Fibroblast of skin of left quadriceps (primary cell): ENCODE results near the gene CANT1.

Experiments used
- DNase-seq, 2 experiments: peaks; one replicate each; pipeline ENCODE4 v3.0.0-alpha.2; 2013; ENCODE audit warnings: low read depth in 2 of 2

Gene CANT1

DNA sequence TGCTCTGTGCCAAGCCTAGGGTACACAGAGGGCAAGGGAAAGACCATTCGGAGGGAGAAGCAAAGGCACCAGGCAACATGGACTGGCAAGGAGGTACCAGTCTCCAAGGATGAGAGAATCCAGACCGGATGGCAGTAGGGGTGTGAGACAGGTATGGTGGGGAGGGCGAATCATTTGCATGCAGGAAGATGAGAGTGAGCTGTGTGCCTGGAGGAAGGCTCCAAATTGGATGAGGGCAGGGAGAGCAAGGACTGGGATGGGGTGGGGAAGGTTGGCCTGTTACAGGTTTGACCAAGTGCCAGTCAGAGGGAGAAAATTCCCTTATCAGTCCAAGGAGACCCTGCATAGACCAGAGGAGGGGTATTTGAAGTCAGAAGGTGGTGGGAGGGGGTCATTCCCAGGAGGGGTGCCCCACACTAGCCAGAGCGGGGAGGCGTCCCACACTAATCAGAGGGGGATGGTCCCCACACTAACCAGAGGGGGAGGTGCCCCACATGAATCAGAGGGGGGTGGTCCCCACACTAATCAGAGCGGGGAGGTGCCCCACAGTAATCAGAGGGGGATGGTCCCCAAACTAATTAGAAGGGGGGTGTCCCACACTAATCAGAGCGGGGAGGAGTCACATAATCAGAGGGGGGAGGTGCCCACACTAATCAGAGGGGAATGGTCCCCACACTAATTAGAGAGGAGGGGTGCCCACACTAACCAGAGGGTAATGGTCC lies 737 bp downstream of the CANT1 start:
- no peak for DNase-seq

DNA sequence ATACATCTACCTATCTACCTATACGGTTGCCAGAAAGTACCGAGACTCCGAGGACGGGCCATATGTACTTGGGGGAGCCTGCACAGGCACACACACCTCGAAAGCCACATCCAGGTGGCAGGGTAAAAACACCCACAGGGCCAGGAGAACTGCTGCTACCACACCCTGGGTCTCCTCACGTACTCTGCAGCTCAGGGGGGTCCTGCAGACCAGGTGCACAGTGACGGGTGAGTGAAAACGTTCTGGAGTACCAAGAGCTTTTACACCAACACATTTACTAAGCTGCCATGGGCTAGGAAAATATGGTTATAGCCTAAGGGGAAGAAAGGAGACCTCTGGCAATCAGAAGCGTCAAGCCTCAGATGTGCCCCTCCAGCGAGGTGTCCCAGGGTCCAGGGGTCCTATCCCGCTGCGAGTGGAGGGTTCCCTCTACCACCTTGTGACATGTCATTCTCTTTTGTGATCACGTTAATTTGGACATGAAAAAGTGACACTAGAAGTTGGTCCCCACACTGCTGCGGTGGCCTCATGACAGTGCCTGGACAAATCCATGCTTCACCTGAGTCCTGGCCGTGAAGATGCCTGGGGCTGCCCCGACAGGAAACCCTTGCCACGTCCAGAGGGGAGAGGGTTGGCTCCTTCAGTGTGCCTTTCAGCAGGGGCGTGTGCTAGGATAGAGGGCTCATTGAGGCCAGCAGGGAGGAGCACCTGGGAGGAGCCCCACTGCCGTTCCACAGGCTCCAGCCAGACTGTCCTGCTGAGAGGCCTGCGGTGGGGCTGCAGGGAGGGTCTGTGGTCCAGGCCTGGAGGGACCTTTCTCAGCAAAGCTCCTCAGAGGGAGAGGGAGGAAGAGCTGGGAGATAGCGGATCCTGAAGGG lies 1.8 kb downstream of the CANT1 start:
- DNase-seq, result no peak

DNA sequence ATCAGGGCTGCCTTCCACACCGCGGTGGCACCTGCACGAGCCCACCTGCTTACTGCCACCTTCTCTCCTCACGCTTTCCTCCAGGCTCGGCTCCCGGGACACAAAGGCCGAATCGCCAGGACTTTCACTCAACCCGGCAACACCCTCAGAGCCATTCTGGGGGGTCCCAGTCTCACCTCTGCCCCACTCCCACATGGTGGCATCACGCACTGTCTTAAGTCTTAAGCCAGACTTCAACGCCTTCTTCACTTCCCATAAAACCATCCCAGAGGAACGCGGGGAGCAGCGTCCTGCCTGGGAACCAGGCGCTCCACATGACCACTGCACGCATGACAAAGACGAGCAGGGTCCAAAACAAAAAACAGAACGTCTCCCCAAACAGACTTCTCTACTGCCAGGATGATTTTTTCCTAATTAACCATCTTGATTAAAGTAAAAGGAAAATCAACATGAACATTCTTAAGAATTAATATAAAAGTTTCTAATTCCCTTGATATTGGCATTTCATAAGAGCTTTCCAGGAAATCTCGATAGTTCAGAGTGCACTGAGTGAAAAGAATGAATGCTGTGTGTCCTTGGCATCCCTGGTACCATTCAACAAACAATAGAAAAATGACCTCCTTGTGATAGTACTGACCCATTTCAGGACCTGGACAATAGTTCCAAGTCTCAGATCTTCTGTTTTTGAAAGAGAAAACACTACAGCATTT lies 2.6 kb downstream of the CANT1 start:
- no peak for DNase-seq

DNA sequence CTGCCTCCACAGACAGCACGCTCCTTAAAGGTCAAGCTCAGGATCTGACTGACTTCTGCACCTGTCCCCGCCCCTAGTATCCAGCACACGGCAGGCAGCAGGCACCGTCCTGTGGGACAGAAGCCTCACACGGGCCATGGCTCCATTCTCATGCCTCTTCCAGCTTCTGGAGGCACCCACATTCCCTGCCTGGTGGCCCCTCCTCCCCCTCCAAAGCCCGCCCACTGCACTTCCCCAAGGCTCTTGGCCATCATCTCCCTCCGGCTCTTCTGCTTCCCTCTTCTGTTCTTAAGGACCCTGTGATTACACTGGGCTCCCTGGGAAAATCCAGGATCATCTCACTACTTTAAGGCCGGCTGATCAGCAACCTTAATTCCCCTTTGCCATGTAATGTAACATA lies 3.5 kb downstream of the CANT1 start:
- DNase-seq, result no peak

DNA sequence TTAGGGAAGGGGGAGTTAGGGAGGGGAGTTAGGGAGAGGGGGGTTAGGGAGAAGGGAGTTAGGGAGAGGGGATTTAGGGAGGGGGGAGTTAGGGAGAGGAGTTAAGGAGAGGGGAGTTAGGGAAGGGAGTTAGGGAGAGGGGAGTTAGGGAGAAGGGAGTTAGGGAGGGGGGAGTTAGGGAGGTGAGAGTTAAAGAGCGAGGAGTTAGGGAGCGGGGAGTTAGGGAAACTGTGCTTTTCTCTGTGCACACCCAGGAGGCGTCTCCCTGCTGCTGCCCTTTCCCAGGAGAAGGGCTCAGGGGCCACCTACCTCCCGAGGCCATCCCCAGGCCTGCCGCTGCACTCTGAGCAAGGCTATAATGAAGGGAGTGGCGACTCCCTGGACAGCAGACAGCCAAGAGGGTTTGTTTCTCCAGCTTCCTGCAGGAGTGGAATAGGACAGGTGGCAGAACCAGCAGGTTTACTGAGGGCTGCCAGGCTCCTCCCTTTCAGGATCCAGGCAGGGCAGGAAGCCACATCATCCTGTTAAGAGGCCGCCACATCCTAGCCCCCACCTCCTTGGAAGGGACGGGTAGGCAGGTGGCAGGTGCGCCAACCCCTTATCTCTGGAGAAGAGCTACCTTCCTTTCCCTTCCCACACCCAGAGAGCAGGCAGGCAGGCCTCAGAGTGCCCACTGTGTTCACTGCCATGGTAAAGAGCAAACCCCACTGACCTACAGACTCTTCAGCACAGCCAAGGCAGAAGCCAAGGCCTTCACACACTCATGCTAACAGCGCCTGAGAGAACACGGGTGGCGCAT lies 4.3 kb downstream of the CANT1 start:
- DNase-seq, result no peak

DNA sequence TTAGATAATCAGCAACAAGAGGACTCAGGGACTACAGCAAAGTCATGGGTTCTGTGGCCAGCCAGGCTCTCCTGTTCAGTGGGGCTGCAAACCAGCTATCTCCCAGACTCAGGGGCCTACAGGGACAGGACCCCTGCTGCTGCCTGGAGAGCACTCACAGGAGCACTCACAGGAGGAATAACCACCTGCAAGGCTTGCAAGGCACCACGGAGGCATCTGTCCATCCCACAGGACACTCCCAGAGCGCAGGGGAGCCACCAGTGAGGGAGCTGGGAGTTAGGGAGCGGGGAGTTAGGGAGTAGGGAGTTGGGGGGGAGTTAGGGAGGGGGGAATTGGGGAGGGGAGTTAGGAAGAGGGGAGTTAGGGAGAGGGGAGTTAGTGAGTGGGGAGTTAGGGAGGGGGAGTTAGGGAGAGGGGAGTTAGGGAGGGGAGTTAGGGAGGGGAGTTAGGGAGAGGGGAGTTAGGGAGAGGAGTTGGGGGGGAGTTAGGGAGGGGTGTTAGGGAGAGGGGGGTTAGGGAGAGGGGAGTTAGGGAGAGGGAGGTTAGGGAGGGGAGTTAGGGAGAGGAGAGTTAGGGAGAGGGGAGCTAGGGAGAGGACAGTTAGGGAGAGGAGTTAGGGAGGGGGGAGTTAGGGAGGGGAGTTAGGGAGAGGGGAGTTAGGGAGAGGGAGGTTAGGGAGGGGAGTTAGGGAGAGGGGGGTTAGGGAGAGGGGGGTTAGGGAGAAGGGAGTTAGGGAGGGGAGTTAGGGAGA lies 5.7 kb downstream of the CANT1 start:
- no peak for DNase-seq

DNA sequence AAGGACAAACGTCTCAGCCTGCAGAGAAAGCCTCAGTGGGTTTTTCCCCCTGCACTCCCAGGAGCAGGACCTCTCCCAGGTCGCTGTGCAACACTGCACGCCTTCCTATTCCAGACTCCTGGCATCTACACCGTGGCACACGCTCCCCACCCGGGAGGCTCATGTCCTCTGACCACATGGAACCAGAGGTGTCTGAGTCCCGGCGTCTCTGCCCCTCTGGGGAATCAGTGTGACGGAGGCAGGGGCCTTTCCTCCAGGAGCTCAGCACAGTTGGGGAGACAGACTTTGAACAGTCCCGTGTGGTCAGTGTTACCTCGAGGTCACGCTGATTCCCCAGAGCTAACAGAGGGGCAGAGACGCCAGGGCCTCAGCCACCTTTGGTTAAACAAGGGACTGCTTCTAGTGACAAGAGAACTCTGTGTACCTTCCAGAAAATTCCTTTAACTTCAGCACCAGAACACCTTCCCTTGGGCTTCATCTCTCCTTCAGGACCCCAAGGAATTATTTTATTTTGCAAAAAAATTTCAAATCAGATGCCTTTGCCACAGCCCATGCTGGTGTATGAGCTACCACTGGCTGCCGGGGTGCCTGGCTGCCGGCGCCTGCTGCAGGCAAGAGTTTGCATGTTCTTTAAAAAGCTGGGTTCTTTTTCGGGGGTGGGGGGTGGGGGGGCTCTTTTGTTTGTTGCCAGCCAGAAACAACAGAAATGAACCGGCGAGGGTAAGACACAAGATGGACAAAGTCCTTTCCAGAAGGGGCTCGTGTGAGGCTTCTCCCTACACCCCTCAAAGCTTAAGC lies 6.6 kb downstream of the CANT1 start:
- no peak for DNase-seq

DNA sequence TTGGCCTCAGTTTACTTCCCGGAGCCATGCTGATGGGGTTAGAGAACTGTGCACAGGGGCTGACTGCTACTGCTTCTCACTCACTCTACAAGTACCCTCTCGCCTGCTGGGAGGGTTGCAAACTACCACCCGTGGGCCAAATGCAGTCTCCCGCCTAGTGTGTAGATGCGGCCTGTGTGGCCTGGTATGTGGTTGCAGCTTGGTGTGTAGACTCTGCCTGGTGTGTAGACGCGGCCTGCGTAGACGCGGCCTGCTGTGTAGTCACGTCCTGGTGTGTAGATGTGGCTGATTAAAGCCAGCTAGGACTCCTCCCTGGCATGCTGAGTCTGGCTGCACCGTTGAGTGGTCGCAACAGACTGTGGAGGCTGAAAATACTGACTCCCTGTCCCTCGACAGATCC lies 7.3 kb downstream of the CANT1 start:
- DNase-seq, result no peak

DNA sequence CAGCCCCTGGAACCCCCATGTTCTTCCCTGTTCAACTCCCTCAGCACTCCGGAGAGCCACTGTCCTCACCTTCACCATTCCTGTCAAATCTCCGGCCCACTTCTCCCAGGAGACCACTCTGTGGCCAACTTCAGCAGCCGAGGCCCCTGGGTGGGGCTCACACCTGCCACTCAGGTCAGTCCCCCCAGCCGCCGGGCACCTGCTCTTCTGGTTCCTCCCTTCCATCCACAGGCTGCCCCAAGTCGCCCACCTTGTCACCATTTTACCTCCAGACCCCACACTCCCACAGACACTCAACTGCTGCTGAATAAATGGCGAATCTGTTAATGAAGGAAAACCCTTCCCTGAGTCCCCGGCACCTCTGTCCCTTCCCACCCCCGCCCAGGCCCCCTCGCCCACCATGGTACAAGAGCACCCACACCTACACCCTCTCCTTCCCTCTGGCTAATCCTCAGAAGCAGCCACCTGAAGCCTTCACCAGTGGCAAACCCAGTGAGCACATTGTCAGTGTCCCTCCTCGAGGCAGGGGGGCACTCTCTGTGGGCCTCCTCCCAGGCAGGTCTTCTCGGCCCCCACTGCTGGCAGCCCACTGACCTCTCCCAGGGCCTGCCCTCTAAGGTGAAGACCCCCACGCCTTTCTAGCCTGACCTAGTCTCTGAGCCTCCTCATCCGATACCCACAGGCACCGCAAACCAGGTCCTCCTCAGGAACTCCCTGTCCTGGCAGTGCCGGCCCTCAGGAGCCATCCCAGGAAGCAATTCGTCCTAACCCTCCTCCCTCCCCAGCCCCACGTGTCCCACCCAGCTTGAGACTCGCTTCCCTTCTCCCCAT lies 8.2 kb downstream of the CANT1 start:
- no peak for DNase-seq

DNA sequence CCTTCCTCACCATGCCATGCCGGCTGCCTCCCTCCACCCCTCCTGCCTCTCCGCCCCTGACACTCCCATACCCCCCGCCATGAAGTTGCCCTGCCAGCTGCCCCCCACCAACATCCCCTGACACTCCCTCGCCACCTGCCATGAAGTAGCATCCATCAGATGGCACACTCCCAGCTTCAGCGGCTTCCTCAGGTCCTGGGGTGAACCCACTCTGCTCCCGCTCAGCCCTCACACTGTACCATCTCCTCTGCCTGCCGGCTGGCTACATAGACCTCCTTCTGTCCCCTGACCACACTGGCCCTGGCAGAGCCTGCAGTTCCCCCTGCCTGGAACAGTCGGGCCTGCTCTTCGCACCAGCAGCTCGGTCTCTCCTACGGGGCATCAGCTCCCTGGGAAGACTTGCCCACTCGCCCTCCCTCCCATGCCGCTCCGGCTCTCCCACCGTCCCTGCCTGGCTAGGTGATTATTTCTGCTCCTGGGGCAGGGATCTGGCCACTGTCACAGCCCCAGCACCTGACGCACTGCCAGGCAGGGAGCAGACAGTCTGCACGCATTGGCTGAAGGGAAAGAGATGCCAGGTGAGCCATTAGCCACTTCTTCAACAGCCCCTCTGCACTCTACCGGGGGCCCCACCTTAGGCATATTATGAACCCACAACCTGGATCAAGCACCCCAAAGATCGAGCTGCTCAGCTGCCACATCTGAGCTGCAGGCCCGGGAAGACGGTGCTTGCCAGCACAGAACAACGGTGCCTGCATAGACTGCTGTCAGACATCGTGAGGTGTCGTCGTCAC lies 9.0 kb downstream of the CANT1 start:
- no peak for DNase-seq

DNA sequence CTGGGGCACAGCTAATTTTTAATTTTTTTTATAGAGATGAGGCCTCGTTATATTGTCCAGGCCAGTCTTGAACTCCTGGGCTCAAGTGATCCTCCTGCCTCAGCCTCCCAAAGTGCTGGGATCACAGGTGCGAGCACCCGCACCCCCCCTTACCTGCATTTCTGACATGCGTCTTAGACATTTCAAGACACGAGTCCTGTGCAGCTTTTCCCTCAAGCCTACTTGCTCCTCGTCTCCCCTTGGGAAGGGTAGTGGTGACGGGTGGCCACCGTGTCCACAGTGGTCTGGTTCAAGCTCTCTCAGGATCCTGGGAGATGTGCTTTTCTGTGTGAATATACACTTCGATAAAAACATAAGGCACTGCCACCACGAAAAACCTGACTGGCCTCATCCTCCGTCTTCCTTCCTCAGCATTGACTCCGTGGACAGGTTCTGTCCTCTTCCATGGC lies 9.6 kb downstream of the CANT1 start:
- DNase-seq, result no peak

DNA sequence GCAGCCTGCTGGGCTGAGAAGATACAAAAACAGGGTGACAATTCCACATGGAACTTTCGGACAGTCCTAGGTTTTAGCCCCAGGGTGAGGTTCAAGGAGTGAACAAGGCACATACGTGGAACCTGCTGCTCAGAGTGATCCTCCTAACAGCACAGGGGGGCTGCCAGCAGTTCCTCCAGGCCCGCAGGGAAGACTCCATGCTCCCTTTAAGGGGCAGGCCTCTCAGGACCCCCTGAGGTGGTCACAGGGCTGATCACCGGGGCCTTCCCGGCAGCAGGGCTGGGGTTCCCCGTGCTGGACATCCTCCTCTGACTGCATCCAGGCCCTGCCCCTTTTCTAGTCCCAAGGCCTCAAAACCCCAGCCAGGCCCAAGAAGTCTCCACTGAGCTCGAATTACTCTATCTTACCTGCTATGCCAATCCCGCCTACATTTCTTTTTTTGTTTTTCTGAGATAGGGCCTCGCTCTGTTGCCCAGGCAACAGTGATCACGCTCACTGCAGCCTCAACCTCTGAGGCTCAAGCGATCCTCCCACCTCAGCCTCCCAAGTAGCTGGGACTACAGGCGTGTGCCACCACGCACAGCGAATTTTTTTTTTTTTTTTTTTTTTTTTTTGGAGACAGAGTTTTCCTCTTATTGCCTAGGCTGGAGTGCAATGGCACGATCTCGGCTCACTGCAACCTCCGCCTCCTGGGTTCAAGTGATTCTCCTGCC lies 10.4 kb downstream of the CANT1 start:
- DNase-seq, result no peak

DNA sequence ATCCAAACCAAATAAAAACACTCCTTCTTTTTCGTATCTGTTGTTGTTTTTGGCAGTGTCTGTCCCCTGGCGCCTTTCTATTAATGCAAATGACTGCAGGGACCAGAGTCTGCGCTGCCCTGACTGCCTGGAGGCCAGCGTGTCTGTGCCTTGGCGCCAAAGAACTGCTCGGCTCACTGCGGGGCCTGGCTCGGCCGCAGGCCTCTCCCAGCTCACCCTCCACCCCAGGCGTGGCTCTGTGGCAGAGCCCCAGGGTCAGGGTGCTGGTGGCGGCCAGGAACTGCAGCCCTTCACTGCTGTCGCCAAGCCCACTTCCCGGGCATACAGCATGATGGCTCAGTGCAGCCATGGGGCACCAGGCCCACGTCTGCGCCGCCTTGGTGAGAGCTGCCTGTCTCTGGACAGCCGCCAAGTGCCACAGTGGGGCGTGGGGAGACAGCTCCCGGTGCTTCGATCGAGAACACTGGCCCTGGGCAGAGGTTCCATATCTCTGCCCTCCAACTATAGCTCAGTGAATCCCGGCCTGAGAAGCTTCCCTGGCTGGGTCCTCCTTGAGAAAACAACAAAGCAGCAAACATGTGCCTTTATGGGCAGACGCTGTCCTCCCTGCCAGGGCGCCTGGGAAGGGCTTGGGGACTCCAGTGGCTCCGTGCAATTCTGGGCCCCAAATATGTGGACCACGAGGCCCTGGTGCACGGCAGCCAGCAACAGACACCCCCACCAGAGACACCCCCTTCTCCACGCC lies 11.1 kb downstream of the CANT1 start:
- DNase-seq, result no peak

DNA sequence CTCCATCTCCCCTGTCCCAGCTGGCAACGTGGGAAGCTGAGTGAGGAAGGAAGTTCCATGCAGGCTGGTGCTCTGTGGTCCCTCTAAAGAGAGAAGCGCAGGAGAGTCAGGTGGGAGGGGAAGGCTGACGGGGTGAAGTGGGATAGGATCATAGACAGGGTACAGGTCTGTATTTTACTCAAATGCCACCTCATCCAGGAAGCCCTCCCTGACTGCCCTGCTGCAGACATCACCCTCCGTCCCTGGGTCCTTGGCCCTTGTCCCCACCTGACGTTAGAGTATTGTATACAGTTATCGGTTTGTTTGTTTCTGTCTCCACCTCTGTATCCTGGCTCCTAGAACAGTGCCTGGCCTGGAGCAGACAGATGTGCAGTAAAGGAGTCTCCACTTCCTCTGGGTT lies 11.7 kb downstream of the CANT1 start:
- DNase-seq, result no peak

DNA sequence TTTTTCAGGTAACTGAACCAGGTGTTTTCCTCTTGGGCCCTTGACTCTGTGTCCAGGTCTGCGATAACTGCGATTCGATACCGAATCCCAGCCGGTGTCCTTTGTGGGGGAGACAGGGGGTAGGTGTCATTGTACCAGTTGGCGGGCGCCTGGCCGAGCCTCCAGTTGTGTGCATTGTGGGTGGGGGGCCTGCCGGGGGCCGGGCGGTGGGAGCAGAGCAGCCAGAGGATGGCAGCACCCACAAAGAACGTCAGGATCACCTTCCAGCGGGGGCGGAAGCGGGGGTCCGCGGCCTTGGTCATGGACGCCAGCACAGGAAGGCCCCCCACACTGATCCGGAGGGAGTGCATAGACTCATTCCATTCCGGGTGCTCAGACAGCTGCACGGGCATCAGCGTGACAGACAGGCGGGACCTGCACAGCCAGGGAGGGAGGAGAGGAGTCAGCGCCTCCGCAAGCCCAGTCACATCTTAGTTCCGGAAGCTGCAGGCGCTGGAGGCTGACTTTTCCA lies 12.3 kb downstream of the CANT1 start:
- DNase-seq, result no peak

DNA sequence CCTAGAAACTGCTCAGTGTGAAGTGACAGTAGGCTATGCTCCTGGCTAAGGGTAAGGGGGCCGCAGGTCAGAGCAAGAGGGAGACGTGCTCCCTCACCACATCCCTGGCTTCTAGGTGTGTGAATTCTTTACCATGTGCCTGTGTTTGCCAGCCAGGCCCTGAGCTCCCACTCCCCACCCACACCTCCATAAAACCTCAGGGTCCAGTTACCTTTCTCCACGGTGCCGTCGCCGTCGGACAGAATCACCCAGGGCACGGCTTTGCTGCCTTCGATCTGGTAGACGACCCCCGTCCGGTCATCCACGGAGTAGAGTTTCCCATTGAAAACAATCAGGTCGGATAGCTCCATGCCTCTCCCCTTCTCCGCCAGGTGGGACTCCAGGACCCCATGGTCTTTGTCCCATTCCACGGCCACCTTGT lies 12.8 kb downstream of the CANT1 start:
- DNase-seq, result no peak
